ENCODE data around the gene ATG5.
"Not testable (repeated sequence)": the region's sequence is repeated elsewhere in the genome, so short reads cannot be mapped to it uniquely, and the experiment has no call there.

Gene ATG5

GRCh38 chr6:106252687-106253086 lies 72.9 kb downstream of the ATG5 start:
- Histone ChIP-seq H3K9ac (ENCODE audit: low read length) (no peak overlapping the region), H3K27ac (ENCODE audit: low read depth, low read length) (no peak overlapping the region), H3F3A (ENCODE audit: insufficient read depth) (no peaks in the 10 kb centered on the region)

GRCh38 chr6:106251531-106252255 lies 73.9 kb downstream of the ATG5 start:
- not testable (repeated sequence) for H2AFZ ChIP-seq (ENCODE audit: low read depth, low read length, severe bottlenecking); H3K27me3 ChIP-seq (ENCODE audit: low read length); H3K4me2 ChIP-seq (ENCODE audit: low read depth, low read length, poor library complexity, severe bottlenecking); H3K9me3 ChIP-seq (ENCODE audit: insufficient read depth, low read length); H3K9me2 ChIP-seq (replicated peaks; ENCODE audit: insufficient read depth, low read length); H4K20me1 ChIP-seq (ENCODE audit: low read depth, low read length); H3K4me3 ChIP-seq (ENCODE audit: insufficient read depth, low read length, poor library complexity, severe bottlenecking); H3K9ac ChIP-seq (ENCODE audit: low read length); H3K27ac ChIP-seq (ENCODE audit: low read depth, low read length); H3K79me2 ChIP-seq (ENCODE audit: insufficient read depth, low read length); H3F3A ChIP-seq (ENCODE audit: insufficient read depth)
- peaks cover 13% of the 10 kb centered on the region; the same call in 1 of the 2 replicates for H3K36me3 ChIP-seq (ENCODE audit: low read length)

More at GRCh38 chr6:106252687-106253086, 72.9 kb downstream of the ATG5 start:
- Histone ChIP-seq H3K36me3 (ENCODE audit: low read length) (0 out of 2 replicates have a peak, but pooled peaks cover 4% of the 10 kb centered on the region), H2AFZ (ENCODE audit: low read depth, low read length, severe bottlenecking) (no peak overlapping the region), H3K9me2 (replicated peaks; ENCODE audit: insufficient read depth, low read length) (no peaks in the 10 kb centered on the region), H3K9me3 (ENCODE audit: insufficient read depth, low read length) (no peaks in the 10 kb centered on the region), H3K4me2 (ENCODE audit: low read depth, low read length, poor library complexity, severe bottlenecking) (no peak overlapping the region), H3K27me3 (ENCODE audit: low read length) (no peaks in the 10 kb centered on the region), H3K79me2 (ENCODE audit: insufficient read depth, low read length) (peaks cover 17% of the 10 kb centered on the region), H4K20me1 (ENCODE audit: low read depth, low read length) (no peaks in the 10 kb centered on the region), H3K4me3 (ENCODE audit: insufficient read depth, low read length, poor library complexity, severe bottlenecking) (no peak overlapping the region)
- TF ChIP-seq EZH2phosphoT487 (conservative IDR thresholded peaks at IDR 0.05; ENCODE audit: low read length), result no peak
- no peak for TF ChIP-seq CTCF (IDR thresholded peaks at IDR 0.05; ENCODE audit: insufficient read depth, low read length, poor library complexity, severe bottlenecking)

GRCh38 chr6:106250953-106251352 lies 74.6 kb downstream of the ATG5 start:
- no peaks in the 10 kb centered on the region for H3K27me3 ChIP-seq (ENCODE audit: low read length)
- no peaks in the 10 kb centered on the region for H3F3A ChIP-seq (ENCODE audit: insufficient read depth)
- H3K4me3 ChIP-seq (ENCODE audit: insufficient read depth, low read length, poor library complexity, severe bottlenecking), result no peak overlapping the region
- TF ChIP-seq EZH2phosphoT487 (conservative IDR thresholded peaks at IDR 0.05; ENCODE audit: low read length) (no peak), CTCF (IDR thresholded peaks at IDR 0.05; ENCODE audit: insufficient read depth, low read length, poor library complexity, severe bottlenecking) (no peak)
- H3K9me3 ChIP-seq (ENCODE audit: insufficient read depth, low read length), result no peaks in the 10 kb centered on the region
- H3K4me2 ChIP-seq (ENCODE audit: low read depth, low read length, poor library complexity, severe bottlenecking), result no peak overlapping the region
- peaks cover 10% of the 10 kb centered on the region; the same call in 1 of the 2 replicates for H3K79me2 ChIP-seq (ENCODE audit: insufficient read depth, low read length)
- H2AFZ ChIP-seq (ENCODE audit: low read depth, low read length, severe bottlenecking), result no peak overlapping the region
- no peak overlapping the region for H3K9ac ChIP-seq (ENCODE audit: low read length)
- no peak overlapping the region for H3K27ac ChIP-seq (ENCODE audit: low read depth, low read length)
- no peaks in the 10 kb centered on the region for H4K20me1 ChIP-seq (ENCODE audit: low read depth, low read length)
- peaks cover 13% of the 10 kb centered on the region; the same call in 1 of the 2 replicates for H3K36me3 ChIP-seq (ENCODE audit: low read length)
- no peaks in the 10 kb centered on the region for H3K9me2 ChIP-seq (replicated peaks; ENCODE audit: insufficient read depth, low read length)

- H3K27me3 ChIP-seq (ENCODE audit: low read length), result no peaks in the 10 kb centered on the region
- H3K36me3 ChIP-seq (ENCODE audit: low read length), result peaks cover 13% of the 10 kb centered on the region; the same call in 1 of the 2 replicates
- H3K9ac ChIP-seq (ENCODE audit: low read length), result no peak overlapping the region
- H3K4me3 ChIP-seq (ENCODE audit: insufficient read depth, low read length, poor library complexity, severe bottlenecking), result no peak overlapping the region
- no peak for TF ChIP-seq CTCF (IDR thresholded peaks at IDR 0.05; ENCODE audit: insufficient read depth, low read length, poor library complexity, severe bottlenecking)
- no peak for TF ChIP-seq EZH2phosphoT487 (conservative IDR thresholded peaks at IDR 0.05; ENCODE audit: low read length)
- no peak overlapping the region for H3K4me2 ChIP-seq (ENCODE audit: low read depth, low read length, poor library complexity, severe bottlenecking)
- no peaks in the 10 kb centered on the region for H3K9me3 ChIP-seq (ENCODE audit: insufficient read depth, low read length)
- H3K27ac ChIP-seq (ENCODE audit: low read depth, low read length), result no peak overlapping the region
- H3F3A ChIP-seq (ENCODE audit: insufficient read depth), result no peaks in the 10 kb centered on the region
- H3K79me2 ChIP-seq (ENCODE audit: insufficient read depth, low read length), result peaks cover 5% of the 10 kb centered on the region; the same call in 1 of the 2 replicates
- no peaks in the 10 kb centered on the region for H4K20me1 ChIP-seq (ENCODE audit: low read depth, low read length)
- no peak overlapping the region for H2AFZ ChIP-seq (ENCODE audit: low read depth, low read length, severe bottlenecking)
- H3K9me2 ChIP-seq (replicated peaks; ENCODE audit: insufficient read depth, low read length), result no peaks in the 10 kb centered on the region
Measured at GRCh38 chr6:106249658-106250057, 75.9 kb downstream of the ATG5 start.

Measured in SU-DHL-6 (cell line).